ENCODE measurements around the gene TNFRSF18. TPM values are rescaled to one million over a fixed set of nuclear protein-coding genes. Genes with fewer than 3 reads are reported as not detected.

TNFRSF18 gene
- total RNA-seq, 1 donor = not detected

GRCh38 chr1:1160281-1160930 is 46.0 kb downstream of the TNFRSF18 start:
- DNase-seq (ENCODE audit: low read depth) = no peak

GRCh38 chr1:1157914-1158710 is 48.3 kb downstream of the TNFRSF18 start:
- peak; percentile 26 for DNase-seq (ENCODE audit: low read depth)
- H3K4me3 ChIP-seq (ENCODE audit: low read depth, low read length) = peak overlapping the region; percentile 61
- TF ChIP-seq CTCF (IDR thresholded peaks at IDR 0.05; ENCODE audit: insufficient read depth, low read depth, low read length) = no peak

More at GRCh38 chr1:1160281-1160930, 46.0 kb downstream of the TNFRSF18 start:
- no peak for TF ChIP-seq CTCF (IDR thresholded peaks at IDR 0.05; ENCODE audit: insufficient read depth, low read depth, low read length)
- H3K4me3 ChIP-seq (ENCODE audit: low read depth, low read length) = no peak overlapping the region

- DNase-seq (ENCODE audit: low read depth) = peak; percentile 95
- H3K4me3 ChIP-seq (ENCODE audit: low read depth, low read length) = peak overlapping the region; percentile 61
- no peak for TF ChIP-seq CTCF (IDR thresholded peaks at IDR 0.05; ENCODE audit: insufficient read depth, low read depth, low read length)
Observed at GRCh38 chr1:1157426-1157913, 48.9 kb downstream of the TNFRSF18 start.

- no peak for DNase-seq (ENCODE audit: low read depth)
- no peak for TF ChIP-seq CTCF (IDR thresholded peaks at IDR 0.05; ENCODE audit: insufficient read depth, low read depth, low read length)
- no peak overlapping the region for H3K4me3 ChIP-seq (ENCODE audit: low read depth, low read length)
Observed at GRCh38 chr1:1157033-1157365, 49.4 kb downstream of the TNFRSF18 start.

- no peak for TF ChIP-seq CTCF (IDR thresholded peaks at IDR 0.05; ENCODE audit: insufficient read depth, low read depth, low read length)
- no peak for DNase-seq (ENCODE audit: low read depth)
- no peak overlapping the region for H3K4me3 ChIP-seq (ENCODE audit: low read depth, low read length)
Observed at GRCh38 chr1:1156140-1157032, 50.0 kb downstream of the TNFRSF18 start.

- no peak for TF ChIP-seq CTCF (IDR thresholded peaks at IDR 0.05; ENCODE audit: insufficient read depth, low read depth, low read length)
- H3K4me3 ChIP-seq (ENCODE audit: low read depth, low read length) = no peak overlapping the region
- no peak for DNase-seq (ENCODE audit: low read depth)
Observed at GRCh38 chr1:1155258-1155657, 51.1 kb downstream of the TNFRSF18 start.
